Measurements from ENCODE around the gene ZNF524. TPM values are rescaled to one million over a fixed set of nuclear protein-coding genes. Genes with fewer than 3 reads are reported as not detected.

Gene ZNF524
- total and polyA plus RNA-seq, 10 of the 15 experiments (the other 5 are each of a cell fraction or from before 2014, with no cell fraction given), result 0.47 to 18.6 (median 12.4) TPM; not detected in 1

DNA sequence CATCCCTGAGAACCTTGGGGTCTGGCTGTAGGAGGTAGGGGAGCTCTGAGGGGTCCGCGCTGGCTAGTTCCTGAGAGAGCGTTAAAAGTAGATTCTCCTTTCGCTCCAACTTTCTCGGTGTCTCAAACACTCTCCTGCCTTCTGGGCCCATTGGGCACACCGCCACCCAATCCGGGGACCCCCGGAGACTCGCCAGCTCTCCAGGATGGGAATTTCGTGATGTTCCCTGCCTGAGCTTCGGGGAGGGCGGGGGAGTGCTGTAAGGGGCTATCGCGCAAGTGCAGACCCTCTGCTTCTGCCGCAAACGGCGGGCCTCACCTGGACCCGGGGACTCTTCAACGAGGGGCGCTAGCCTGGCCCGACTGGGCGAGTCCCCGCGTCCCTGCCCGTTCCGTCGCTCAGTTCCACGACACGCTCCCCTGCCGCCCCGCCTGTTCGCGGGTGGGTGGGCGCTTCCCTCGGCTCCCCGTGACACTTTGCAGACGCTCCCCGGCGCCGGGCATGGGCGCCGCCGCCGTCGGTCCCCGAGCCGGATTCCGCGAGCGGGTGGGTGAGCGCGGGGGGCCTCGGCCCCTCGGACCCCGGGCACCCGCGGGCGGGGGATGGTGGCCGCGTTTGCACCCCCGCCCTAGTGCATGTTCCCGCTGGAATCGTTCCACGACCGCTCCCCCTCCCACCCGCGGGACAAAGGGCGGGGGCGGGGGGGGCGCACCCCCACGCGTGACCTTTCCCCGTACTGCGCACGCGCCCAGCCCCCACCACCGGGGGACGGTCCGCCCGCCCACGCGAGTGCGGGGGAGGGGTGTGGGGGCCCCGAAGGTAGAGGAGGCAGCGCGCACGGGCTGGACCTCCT lies 47.9 kb downstream of the ZNF524 start, which contains the start of gene CCDC106 (continued):
- TF ChIP-seq, protein P1, sequence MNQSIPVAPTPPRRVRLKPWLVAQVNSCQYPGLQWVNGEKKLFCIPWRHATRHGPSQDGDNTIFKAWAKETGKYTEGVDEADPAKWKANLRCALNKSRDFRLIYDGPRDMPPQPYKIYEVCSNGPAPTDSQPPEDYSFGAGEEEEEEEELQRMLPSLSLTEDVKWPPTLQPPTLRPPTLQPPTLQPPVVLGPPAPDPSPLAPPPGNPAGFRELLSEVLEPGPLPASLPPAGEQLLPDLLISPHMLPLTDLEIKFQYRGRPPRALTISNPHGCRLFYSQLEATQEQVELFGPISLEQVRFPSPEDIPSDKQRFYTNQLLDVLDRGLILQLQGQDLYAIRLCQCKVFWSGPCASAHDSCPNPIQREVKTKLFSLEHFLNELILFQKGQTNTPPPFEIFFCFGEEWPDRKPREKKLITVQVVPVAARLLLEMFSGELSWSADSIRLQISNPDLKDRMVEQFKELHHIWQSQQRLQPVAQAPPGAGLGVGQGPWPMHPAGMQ (IDR thresholded peaks at IDR 0.05; ENCODE audit: borderline replicate concordance), result no peak
- no peak; the same call in 1 of the 2 replicates for TF ChIP-seq SIN3A (IDR thresholded peaks at IDR 0.05; ENCODE audit: low read depth, low read length)
- TF ChIP-seq TCF12 (IDR thresholded peaks at IDR 0.05; ENCODE audit: low read depth, low read length), result 0 out of 2 replicates have a peak, but pooled peaks have one; percentile 23
- peak; percentile 94 for TF ChIP-seq ZNF207 (IDR thresholded peaks at IDR 0.05; ENCODE audit: borderline replicate concordance)
- TF ChIP-seq, protein P2, sequence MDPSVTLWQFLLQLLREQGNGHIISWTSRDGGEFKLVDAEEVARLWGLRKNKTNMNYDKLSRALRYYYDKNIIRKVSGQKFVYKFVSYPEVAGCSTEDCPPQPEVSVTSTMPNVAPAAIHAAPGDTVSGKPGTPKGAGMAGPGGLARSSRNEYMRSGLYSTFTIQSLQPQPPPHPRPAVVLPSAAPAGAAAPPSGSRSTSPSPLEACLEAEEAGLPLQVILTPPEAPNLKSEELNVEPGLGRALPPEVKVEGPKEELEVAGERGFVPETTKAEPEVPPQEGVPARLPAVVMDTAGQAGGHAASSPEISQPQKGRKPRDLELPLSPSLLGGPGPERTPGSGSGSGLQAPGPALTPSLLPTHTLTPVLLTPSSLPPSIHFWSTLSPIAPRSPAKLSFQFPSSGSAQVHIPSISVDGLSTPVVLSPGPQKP (IDR thresholded peaks at IDR 0.05; ENCODE audit: low read depth, low read length), result no peak
- TF ChIP-seq CBFB (IDR thresholded peaks at IDR 0.05; ENCODE audit: low read depth), result no peak; the same call in 1 of the 2 replicates
- TF ChIP-seq BRCA1 (IDR thresholded peaks at IDR 0.05; ENCODE audit: low read depth, low read length), result no peak
- peak; percentile 86; the same call in 1 of the 2 replicates for TF ChIP-seq STAT1 (conservative IDR thresholded peaks at IDR 0.05)
- TF ChIP-seq, protein P3, sequence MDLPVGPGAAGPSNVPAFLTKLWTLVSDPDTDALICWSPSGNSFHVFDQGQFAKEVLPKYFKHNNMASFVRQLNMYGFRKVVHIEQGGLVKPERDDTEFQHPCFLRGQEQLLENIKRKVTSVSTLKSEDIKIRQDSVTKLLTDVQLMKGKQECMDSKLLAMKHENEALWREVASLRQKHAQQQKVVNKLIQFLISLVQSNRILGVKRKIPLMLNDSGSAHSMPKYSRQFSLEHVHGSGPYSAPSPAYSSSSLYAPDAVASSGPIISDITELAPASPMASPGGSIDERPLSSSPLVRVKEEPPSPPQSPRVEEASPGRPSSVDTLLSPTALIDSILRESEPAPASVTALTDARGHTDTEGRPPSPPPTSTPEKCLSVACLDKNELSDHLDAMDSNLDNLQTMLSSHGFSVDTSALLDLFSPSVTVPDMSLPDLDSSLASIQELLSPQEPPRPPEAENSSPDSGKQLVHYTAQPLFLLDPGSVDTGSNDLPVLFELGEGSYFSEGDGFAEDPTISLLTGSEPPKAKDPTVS (IDR thresholded peaks at IDR 0.05; ENCODE audit: low read depth, low read length), result no peak
- no peak for TF ChIP-seq CBX3 (IDR thresholded peaks at IDR 0.05; ENCODE audit: borderline replicate concordance, low read depth)
- peak; percentile 50 for TF ChIP-seq NR2C1 (IDR thresholded peaks at IDR 0.05)
- TF ChIP-seq, protein P4, sequence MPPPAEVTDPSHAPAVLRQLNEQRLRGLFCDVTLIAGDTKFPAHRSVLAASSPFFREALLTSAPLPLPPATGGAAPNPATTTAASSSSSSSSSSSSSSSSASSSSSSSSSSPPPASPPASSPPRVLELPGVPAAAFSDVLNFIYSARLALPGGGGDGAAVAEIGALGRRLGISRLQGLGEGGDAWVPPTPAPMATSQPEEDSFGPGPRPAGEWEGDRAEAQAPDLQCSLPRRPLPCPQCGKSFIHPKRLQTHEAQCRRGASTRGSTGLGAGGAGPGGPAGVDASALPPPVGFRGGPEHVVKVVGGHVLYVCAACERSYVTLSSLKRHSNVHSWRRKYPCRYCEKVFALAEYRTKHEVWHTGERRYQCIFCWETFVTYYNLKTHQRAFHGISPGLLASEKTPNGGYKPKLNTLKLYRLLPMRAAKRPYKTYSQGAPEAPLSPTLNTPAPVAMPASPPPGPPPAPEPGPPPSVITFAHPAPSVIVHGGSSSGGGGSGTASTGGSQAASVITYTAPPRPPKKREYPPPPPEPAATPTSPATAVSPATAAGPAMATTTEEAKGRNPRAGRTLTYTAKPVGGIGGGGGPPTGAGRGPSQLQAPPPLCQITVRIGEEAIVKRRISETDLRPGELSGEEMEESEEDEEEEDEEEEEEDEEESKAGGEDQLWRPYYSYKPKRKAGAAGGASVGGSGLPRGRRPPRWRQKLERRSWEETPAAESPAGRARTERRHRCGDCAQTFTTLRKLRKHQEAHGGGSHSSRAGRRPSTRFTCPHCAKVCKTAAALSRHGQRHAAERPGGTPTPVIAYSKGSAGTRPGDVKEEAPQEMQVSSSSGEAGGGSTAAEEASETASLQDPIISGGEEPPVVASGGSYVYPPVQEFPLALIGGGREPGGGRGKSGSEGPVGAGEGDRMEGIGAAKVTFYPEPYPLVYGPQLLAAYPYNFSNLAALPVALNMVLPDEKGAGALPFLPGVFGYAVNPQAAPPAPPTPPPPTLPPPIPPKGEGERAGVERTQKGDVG (CRISPR knock-in tag; IDR thresholded peaks at IDR 0.05), result no peak
- TF ChIP-seq ESRRA (IDR thresholded peaks at IDR 0.05; ENCODE audit: low read length), result no peak
- no peak for TF ChIP-seq RAD51 (IDR thresholded peaks at IDR 0.05)
- no peak for TF ChIP-seq SMAD5 (IDR thresholded peaks at IDR 0.05; ENCODE audit: low read depth)
- no peak for TF ChIP-seq FOXM1 (IDR thresholded peaks at IDR 0.05; ENCODE audit: low read depth, low read length)
- no peak; the same call in 1 of the 2 replicates for TF ChIP-seq POLR2A (IDR thresholded peaks at IDR 0.05; ENCODE audit: low read depth, low read length)
- peak; percentile 63 to 99 for TF ChIP-seq EGR1 (IDR thresholded peaks at IDR 0.05; ENCODE audit: borderline replicate concordance in 1 of 2, low read depth in 2 of 2, low read length in 2 of 2)
- TF ChIP-seq RCOR1 (conservative IDR thresholded peaks at IDR 0.05; ENCODE audit: low read depth, low read length), result no peak
- TF ChIP-seq, protein P5, sequence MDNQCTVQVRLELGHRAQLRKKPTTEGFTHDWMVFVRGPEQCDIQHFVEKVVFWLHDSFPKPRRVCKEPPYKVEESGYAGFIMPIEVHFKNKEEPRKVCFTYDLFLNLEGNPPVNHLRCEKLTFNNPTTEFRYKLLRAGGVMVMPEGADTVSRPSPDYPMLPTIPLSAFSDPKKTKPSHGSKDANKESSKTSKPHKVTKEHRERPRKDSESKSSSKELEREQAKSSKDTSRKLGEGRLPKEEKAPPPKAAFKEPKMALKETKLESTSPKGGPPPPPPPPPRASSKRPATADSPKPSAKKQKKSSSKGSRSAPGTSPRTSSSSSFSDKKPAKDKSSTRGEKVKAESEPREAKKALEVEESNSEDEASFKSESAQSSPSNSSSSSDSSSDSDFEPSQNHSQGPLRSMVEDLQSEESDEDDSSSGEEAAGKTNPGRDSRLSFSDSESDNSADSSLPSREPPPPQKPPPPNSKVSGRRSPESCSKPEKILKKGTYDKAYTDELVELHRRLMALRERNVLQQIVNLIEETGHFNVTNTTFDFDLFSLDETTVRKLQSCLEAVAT (IDR thresholded peaks at IDR 0.05), result peak; percentile 33; the same call in 1 of the 2 replicates
- TF ChIP-seq NFYA (IDR thresholded peaks at IDR 0.05; ENCODE audit: borderline replicate concordance, low read depth, low read length), result no peak
- no peak for TF ChIP-seq TCF7 (IDR thresholded peaks at IDR 0.05; ENCODE audit: borderline replicate concordance)

Data from GM12878 (cell line).